ENCODE measurements around the gene VPS33B. TPM values are rescaled to one million over a fixed set of nuclear protein-coding genes. Genes with fewer than 3 reads are reported as not detected.

The VPS33B gene
- total RNA-seq, 2 donors from 2014 or later = 9.4 to 18.3 TPM

- Histone ChIP-seq H3K9me3 (no peaks in the 10 kb centered on the region), H3K4me1 (replicated peaks) (no peaks in the 10 kb centered on the region), H3K36me3 (peaks cover 0 to 20% of the 10 kb centered on the region in 2 donors), H3K4me3 (no peak overlapping the region), H3K27ac (no peak overlapping the region), H3K27me3 (replicated peaks; ENCODE audit: insufficient read depth) (no peaks in the 10 kb centered on the region)
- intact Hi-C loops (cut with DNase I) = no loop called here
- TF ChIP-seq, protein P1, sequence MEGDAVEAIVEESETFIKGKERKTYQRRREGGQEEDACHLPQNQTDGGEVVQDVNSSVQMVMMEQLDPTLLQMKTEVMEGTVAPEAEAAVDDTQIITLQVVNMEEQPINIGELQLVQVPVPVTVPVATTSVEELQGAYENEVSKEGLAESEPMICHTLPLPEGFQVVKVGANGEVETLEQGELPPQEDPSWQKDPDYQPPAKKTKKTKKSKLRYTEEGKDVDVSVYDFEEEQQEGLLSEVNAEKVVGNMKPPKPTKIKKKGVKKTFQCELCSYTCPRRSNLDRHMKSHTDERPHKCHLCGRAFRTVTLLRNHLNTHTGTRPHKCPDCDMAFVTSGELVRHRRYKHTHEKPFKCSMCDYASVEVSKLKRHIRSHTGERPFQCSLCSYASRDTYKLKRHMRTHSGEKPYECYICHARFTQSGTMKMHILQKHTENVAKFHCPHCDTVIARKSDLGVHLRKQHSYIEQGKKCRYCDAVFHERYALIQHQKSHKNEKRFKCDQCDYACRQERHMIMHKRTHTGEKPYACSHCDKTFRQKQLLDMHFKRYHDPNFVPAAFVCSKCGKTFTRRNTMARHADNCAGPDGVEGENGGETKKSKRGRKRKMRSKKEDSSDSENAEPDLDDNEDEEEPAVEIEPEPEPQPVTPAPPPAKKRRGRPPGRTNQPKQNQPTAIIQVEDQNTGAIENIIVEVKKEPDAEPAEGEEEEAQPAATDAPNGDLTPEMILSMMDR (IDR thresholded peaks at IDR 0.05) = no peak
- TF ChIP-seq POLR2AphosphoS5 (IDR thresholded peaks at IDR 0.05) (peak; percentile 32), POLR2A (IDR thresholded peaks at IDR 0.05) (no peak)
- 70% methylated on average over 3 of the region's 3 CpGs for WGBS
- DNase-seq (ENCODE audit: low spot score) = peak; percentile 8
These were observed 15.1 kb downstream of the VPS33B start for GRCh38 chr15:91007266-91007665.

DNA sequence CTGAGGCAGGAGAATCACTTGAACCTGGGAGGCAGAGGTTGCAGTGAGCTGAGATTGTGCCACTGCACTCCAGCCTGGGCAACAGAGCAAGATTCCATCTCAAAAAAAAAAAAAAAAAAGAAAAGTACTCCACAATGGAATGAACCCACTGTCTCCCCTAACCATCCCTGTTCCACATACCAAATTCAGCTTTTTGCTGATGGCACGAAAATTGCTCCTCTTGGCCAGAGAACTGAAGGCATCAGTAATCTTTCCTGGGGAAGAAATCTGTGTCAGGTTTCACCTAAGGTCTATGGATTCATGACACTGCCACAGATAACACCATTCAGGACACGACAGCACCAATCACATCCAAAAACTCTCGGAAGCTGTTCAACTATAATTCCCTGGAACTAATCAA is 21.2 kb downstream of the VPS33B start:
- no peaks in the 10 kb centered on the region for H3K27me3 ChIP-seq (replicated peaks; ENCODE audit: insufficient read depth)
- no peak overlapping the region for H3K4me3 ChIP-seq
- 95% methylated on average over 3 of the region's 3 CpGs for WGBS
- H3K36me3 ChIP-seq = peaks cover 4 to 18% of the 10 kb centered on the region in 2 donors
- TF ChIP-seq POLR2AphosphoS5 (IDR thresholded peaks at IDR 0.05) (no peak), POLR2A (IDR thresholded peaks at IDR 0.05) (no peak)
- TF ChIP-seq, protein P1 (IDR thresholded peaks at IDR 0.05) = no peak
- no peak overlapping the region for H3K27ac ChIP-seq
- no peak for DNase-seq (ENCODE audit: low spot score)
- H3K4me1 ChIP-seq (replicated peaks) = no peaks in the 10 kb centered on the region
- no peaks in the 10 kb centered on the region for H3K9me3 ChIP-seq
- intact Hi-C loops (cut with DNase I) = no loop called here

- 83% methylated on average over 8 of the region's 8 CpGs for WGBS
These were observed 23.7 kb downstream of the VPS33B start for GRCh38 chr15:90998737-90999136.

GRCh38 chr15:90994417-90995311 is 27.7 kb downstream of the VPS33B start, which contains the start of gene PRC1:
Gene PRC1, minus strand, starts transcription at chr15:90994535. Its CDS starts 118 bp downstream, at chr15:90994417.
- Histone ChIP-seq H3K27ac (peak within 1 kb of the TSS; percentile 87 to 93), H3K4me1 (replicated peaks) (no peaks in the 10 kb centered on the region), H3K36me3 (peaks cover 0 to 4% of the 10 kb centered on the region in 2 donors), H3K27me3 (replicated peaks; ENCODE audit: insufficient read depth) (no peaks in the 10 kb centered on the region), H3K4me3 (peak within 1 kb of the TSS; percentile 87 to 91), H3K9me3 (no peaks in the 10 kb centered on the region)
- DNase-seq (ENCODE audit: low spot score) = peak; percentile 99
- intact Hi-C loops (cut with DNase I) = loop anchor here (5.0 kb wide), 1 partner anchor 37 kb away; no protein-coding TSS in a partner anchor
- TF ChIP-seq POLR2AphosphoS5 (IDR thresholded peaks at IDR 0.05) (peak; percentile 97), POLR2A (IDR thresholded peaks at IDR 0.05) (no peak)
- TF ChIP-seq, protein P1 (IDR thresholded peaks at IDR 0.05) = no peak
- under 1% methylated on average over 52 of the region's 75 CpGs for WGBS

More at GRCh38 chr15:90998737-90999136, 23.7 kb downstream of the VPS33B start:
- Histone ChIP-seq H3K27me3 (replicated peaks; ENCODE audit: insufficient read depth) (no peaks in the 10 kb centered on the region), H3K36me3 (peaks cover 4 to 5% of the 10 kb centered on the region in 2 donors), H3K4me1 (replicated peaks) (no peaks in the 10 kb centered on the region), H3K27ac (no peak overlapping the region), H3K9me3 (no peaks in the 10 kb centered on the region), H3K4me3 (no peak overlapping the region)
- TF ChIP-seq POLR2AphosphoS5 (IDR thresholded peaks at IDR 0.05) = no peak
- TF ChIP-seq, protein P1 (IDR thresholded peaks at IDR 0.05) = no peak
- TF ChIP-seq POLR2A (IDR thresholded peaks at IDR 0.05) = no peak
- DNase-seq (ENCODE audit: low spot score) = no peak
- intact Hi-C loops (cut with DNase I) = no loop called here
